Measurements from ENCODE around the gene SHISAL1.

SHISAL1 gene

GRCh38 chr22:44298406-44299091 is 14.2 kb downstream of the SHISAL1 start:
- Histone ChIP-seq H3F3A (ENCODE audit: insufficient read depth, low read length) (no peaks in the 10 kb centered on the region), H3K36me3 (ENCODE audit: insufficient read depth, low read length) (no peaks in the 10 kb centered on the region), H3K4me2 (ENCODE audit: low read length) (no peak overlapping the region), H3K9ac (ENCODE audit: low read length) (no peak overlapping the region), H3K4me1 (ENCODE audit: insufficient read depth, low read length, severe bottlenecking) (no peaks in the 10 kb centered on the region), H3K9me3 (ENCODE audit: low read length) (no peaks in the 10 kb centered on the region), H4K20me1 (ENCODE audit: insufficient read depth, low read length) (no peaks in the 10 kb centered on the region), H2AFZ (ENCODE audit: low read length) (no peak overlapping the region), H3K9me2 (ENCODE audit: low read depth, low read length) (no peaks in the 10 kb centered on the region), H3K27me3 (ENCODE audit: insufficient read depth, low read length) (peaks cover 8% of the 10 kb centered on the region), H3K79me2 (ENCODE audit: insufficient read depth, low read length) (no peaks in the 10 kb centered on the region), H3K4me3 (ENCODE audit: low read depth, low read length, poor library complexity, severe bottlenecking) (no peak overlapping the region), H3K27ac (ENCODE audit: low read depth, low read length, poor library complexity, severe bottlenecking) (no peak overlapping the region)
- TF ChIP-seq CTCF (IDR thresholded peaks at IDR 0.05; ENCODE audit: low read length) = no peak
- TF ChIP-seq EZH2 (IDR thresholded peaks at IDR 0.05; ENCODE audit: borderline replicate concordance, low read length) = no peak

- no peak overlapping the region for H3K27ac ChIP-seq (ENCODE audit: low read depth, low read length, poor library complexity, severe bottlenecking)
- H3K4me1 ChIP-seq (ENCODE audit: insufficient read depth, low read length, severe bottlenecking) = no peaks in the 10 kb centered on the region
- no peaks in the 10 kb centered on the region for H3K79me2 ChIP-seq (ENCODE audit: insufficient read depth, low read length)
- H3F3A ChIP-seq (ENCODE audit: insufficient read depth, low read length) = no peaks in the 10 kb centered on the region
- H3K9ac ChIP-seq (ENCODE audit: low read length) = no peak overlapping the region
- no peaks in the 10 kb centered on the region for H3K9me2 ChIP-seq (ENCODE audit: low read depth, low read length)
- no peak overlapping the region for H3K4me2 ChIP-seq (ENCODE audit: low read length)
- no peak for TF ChIP-seq EZH2 (IDR thresholded peaks at IDR 0.05; ENCODE audit: borderline replicate concordance, low read length)
- no peak for TF ChIP-seq CTCF (IDR thresholded peaks at IDR 0.05; ENCODE audit: low read length)
- no peak overlapping the region for H2AFZ ChIP-seq (ENCODE audit: low read length)
- H3K4me3 ChIP-seq (ENCODE audit: low read depth, low read length, poor library complexity, severe bottlenecking) = no peak overlapping the region
- H3K9me3 ChIP-seq (ENCODE audit: low read length) = no peaks in the 10 kb centered on the region
- H3K27me3 ChIP-seq (ENCODE audit: insufficient read depth, low read length) = peaks cover 8% of the 10 kb centered on the region
- H4K20me1 ChIP-seq (ENCODE audit: insufficient read depth, low read length) = no peaks in the 10 kb centered on the region
- H3K36me3 ChIP-seq (ENCODE audit: insufficient read depth, low read length) = no peaks in the 10 kb centered on the region
These were observed 15.2 kb downstream of the SHISAL1 start for GRCh38 chr22:44297470-44298061.

GRCh38 chr22:44295406-44295805 is 17.3 kb downstream of the SHISAL1 start:
- no peaks in the 10 kb centered on the region for H3K9me3 ChIP-seq (ENCODE audit: low read length)
- H3K9ac ChIP-seq (ENCODE audit: low read length) = no peak overlapping the region
- H3F3A ChIP-seq (ENCODE audit: insufficient read depth, low read length) = no peaks in the 10 kb centered on the region
- H3K4me2 ChIP-seq (ENCODE audit: low read length) = no peak overlapping the region
- no peaks in the 10 kb centered on the region for H4K20me1 ChIP-seq (ENCODE audit: insufficient read depth, low read length)
- H3K27ac ChIP-seq (ENCODE audit: low read depth, low read length, poor library complexity, severe bottlenecking) = no peak overlapping the region
- H3K4me1 ChIP-seq (ENCODE audit: insufficient read depth, low read length, severe bottlenecking) = no peaks in the 10 kb centered on the region
- no peaks in the 10 kb centered on the region for H3K9me2 ChIP-seq (ENCODE audit: low read depth, low read length)
- TF ChIP-seq EZH2 (IDR thresholded peaks at IDR 0.05; ENCODE audit: borderline replicate concordance, low read length) (no peak), CTCF (IDR thresholded peaks at IDR 0.05; ENCODE audit: low read length) (no peak)
- H2AFZ ChIP-seq (ENCODE audit: low read length) = no peak overlapping the region
- H3K4me3 ChIP-seq (ENCODE audit: low read depth, low read length, poor library complexity, severe bottlenecking) = no peak overlapping the region
- no peaks in the 10 kb centered on the region for H3K36me3 ChIP-seq (ENCODE audit: insufficient read depth, low read length)
- peaks cover 7% of the 10 kb centered on the region; the same call in 1 of the 2 replicates for H3K27me3 ChIP-seq (ENCODE audit: insufficient read depth, low read length)
- H3K79me2 ChIP-seq (ENCODE audit: insufficient read depth, low read length) = no peaks in the 10 kb centered on the region
